NB4 (cell line): ENCODE data around the gene PLEKHA5.

Experiments
- DNase-seq: peaks from one replicate; pipeline ENCODE4 v3.0.0; 2010; ENCODE audit warnings: low read depth
- H3K4me3 ChIP-seq: one replicate; pipeline ENCODE4 v1.5.1; 2011; ENCODE audit warnings: mild to moderate bottlenecking, low read depth, low read length, moderate library complexity
- CTCF ChIP-seq: IDR thresholded peaks from one replicate; pipeline ENCODE4 v1.5.1; 2012; ENCODE audit warnings: low read depth, low read length
- MAX ChIP-seq: IDR thresholded peaks from 2 replicates; pipeline ENCODE4 v1.6.1; 2011; ENCODE audit warnings: low read depth, low read length
- MYC ChIP-seq: IDR thresholded peaks from 2 replicates; pipeline ENCODE4 v1.6.1; 2011; ENCODE audit warnings: low read depth, low read length
- POLR2A ChIP-seq: IDR thresholded peaks from 2 replicates; pipeline ENCODE4 v1.6.1; 2011; ENCODE audit warnings: mild to moderate bottlenecking; ENCODE audit not compliant: insufficient read length; ENCODE audit errors: extremely low read depth

Gene PLEKHA5

GRCh38 chr12:19369691-19370148 lies 240.2 kb downstream of the PLEKHA5 start:
- no peak for DNase-seq
- no peak overlapping the region for H3K4me3 ChIP-seq
- TF ChIP-seq MYC: no peak
- no peak for TF ChIP-seq POLR2A
- TF ChIP-seq MAX: no peak
- no peak for TF ChIP-seq CTCF

- H3K4me3 ChIP-seq: no peak overlapping the region
- DNase-seq: no peak
- TF ChIP-seq MAX (no peak), POLR2A (no peak), MYC (no peak), CTCF (no peak)
Observed at GRCh38 chr12:19373586-19373985, 244.1 kb downstream of the PLEKHA5 start.

GRCh38 chr12:19375888-19376287 lies 246.4 kb downstream of the PLEKHA5 start:
- no peak for DNase-seq
- H3K4me3 ChIP-seq: no peak overlapping the region
- no peak for TF ChIP-seq POLR2A
- no peak for TF ChIP-seq CTCF
- no peak for TF ChIP-seq MYC
- TF ChIP-seq MAX: no peak

- DNase-seq: no peak
- TF ChIP-seq MAX (no peak), POLR2A (no peak), CTCF (no peak), MYC (no peak)
- no peak overlapping the region for H3K4me3 ChIP-seq
Observed at GRCh38 chr12:19376691-19377090, 247.2 kb downstream of the PLEKHA5 start.

GRCh38 chr12:19382111-19382526 lies 252.6 kb downstream of the PLEKHA5 start:
- TF ChIP-seq POLR2A (no peak), MAX (no peak), MYC (no peak), CTCF (no peak)
- no peak overlapping the region for H3K4me3 ChIP-seq
- peak; percentile 71 for DNase-seq

GRCh38 chr12:19382563-19382962 lies 253.0 kb downstream of the PLEKHA5 start:
- no peak overlapping the region for H3K4me3 ChIP-seq
- TF ChIP-seq CTCF: no peak
- TF ChIP-seq MAX: no peak
- TF ChIP-seq MYC: no peak
- TF ChIP-seq POLR2A: no peak
- DNase-seq: no peak
